Endothelial cell of umbilical vein (primary cell): Measurements from ENCODE around the gene NRG3. TPM values are rescaled to one million over a fixed set of nuclear protein-coding genes. Genes with fewer than 3 reads are reported as not detected.

Source experiments
- BruUV-seq: library from RNA; stranded (reverse); fragments of 400-500 nt; replicated peaks from 2 replicates; lab custom pipeline; 2021; lab: Mats Ljungman, UMichigan
- CTCF ChIA-PET: fragments of 300-600, 350-600 bp; sonication (Branson Sonifier 250); formaldehyde crosslinking; loops from one replicate; lab custom pipeline; 2021; ENCODE audit warnings: antibody characterized with exemption, inconsistent platforms; lab: Charles Lee
- POLR2A ChIA-PET: fragments of 300-600, 350-600 bp; sonication (Branson Sonifier 250); formaldehyde crosslinking; loops from one replicate; lab custom pipeline; 2021; ENCODE audit warnings: antibody characterized with exemption, inconsistent platforms; lab: Charles Lee
- DNase-seq: peaks from one replicate; pipeline ENCODE4 v3.0.0-alpha.2; 2011; ENCODE audit warnings: low read depth, low spot score
- FAIRE-seq: peaks from 2 replicates; lab custom pipeline; 2011; peaks lifted over from hg19 to GRCh38; lab: Jason Lieb, UNC
- H2AFZ ChIP-seq: 2 replicates; pipeline ENCODE4 v1.6.0; 2012; ENCODE audit warnings: low read depth, low read length, control low read depth, inconsistent platforms
- H3K27ac ChIP-seq: 2 replicates; pipeline ENCODE4 v1.5.1; 2011; ENCODE audit warnings: low read depth, mild to moderate bottlenecking, control low read depth, low read length, moderate library complexity; ENCODE audit not compliant: insufficient read depth
- H3K27me3 ChIP-seq, 2 experiments: 2 replicates each; pipeline versions ENCODE4 v1.6.0 to v1.6.1; 2011; ENCODE audit warnings: low read length in 2 of 2, mixed read lengths in 1 of 2; ENCODE audit not compliant: control insufficient read depth in 2 of 2, insufficient read depth in 2 of 2
- H3K36me3 ChIP-seq, 2 experiments: 2 replicates in 1 of 2; 3 replicates in 1 of 2; pipeline ENCODE4 v1.5.1; 2011; ENCODE audit warnings: low read length in 2 of 2, mild to moderate bottlenecking in 1 of 2, moderate library complexity in 1 of 2; ENCODE audit not compliant: control insufficient read depth in 2 of 2, insufficient read depth in 2 of 2; ENCODE audit errors: extremely low read depth in 1 of 2
- H3K4me1 ChIP-seq: 3 replicates; pipeline ENCODE4 v1.5.1; 2011; ENCODE audit warnings: mild to moderate bottlenecking, low read length; ENCODE audit not compliant: control insufficient read depth, insufficient read depth; ENCODE audit errors: extremely low read depth
- H3K4me2 ChIP-seq: 2 replicates; pipeline ENCODE4 v1.6.1; 2011; ENCODE audit warnings: low read length, control low read depth, mixed read lengths; ENCODE audit not compliant: insufficient read depth
- H3K4me3 ChIP-seq, 3 experiments: fragments of 200-600 bp in 1 of 3; sonication (generic), shearing (Covaris generic) in 1 of 3; replicated peaks in 1 of 3; 2 replicates each; pipeline ENCODE4 v1.5.1; 2011 to 2016; ENCODE audit warnings: control low read depth in 3 of 3, low read length in 3 of 3, mild to moderate bottlenecking in 2 of 3, inconsistent platforms in 1 of 3, low read depth in 1 of 3, moderate library complexity in 1 of 3; ENCODE audit not compliant: insufficient read depth in 1 of 3
- H3K79me2 ChIP-seq: 2 replicates; pipeline ENCODE4 v1.6.0; 2012; ENCODE audit warnings: low read length, inconsistent platforms; ENCODE audit not compliant: control insufficient read depth, insufficient read depth
- H3K9ac ChIP-seq: replicated peaks from 2 replicates; pipeline ENCODE3; 2011; ENCODE audit warnings: low read length, control low read depth; ENCODE audit not compliant: insufficient read depth; ENCODE audit errors: extremely low read depth
- H3K9me1 ChIP-seq: replicated peaks from 3 replicates; pipeline ENCODE4 v1.6.0; 2011; ENCODE audit warnings: mild to moderate bottlenecking, low read length; ENCODE audit not compliant: control insufficient read depth, insufficient read depth; ENCODE audit errors: extremely low read depth
- H3K9me3 ChIP-seq: replicated peaks from 2 replicates; pipeline ENCODE4 v1.5.1; 2012; ENCODE audit warnings: low read length, inconsistent platforms; ENCODE audit not compliant: control insufficient read depth, insufficient read depth
- H4K20me1 ChIP-seq: replicated peaks from 2 replicates; pipeline ENCODE3; 2011; ENCODE audit warnings: mild to moderate bottlenecking, low read length; ENCODE audit not compliant: control insufficient read depth, insufficient read depth; ENCODE audit errors: extremely low read depth
- CTCF ChIP-seq, 2 donors: IDR thresholded peaks; 1 replicate in 1 of 2; 2 replicates in 1 of 2; pipeline ENCODE4 v1.5.1; 2011; ENCODE audit warnings: low read length in 2 of 2, mild to moderate bottlenecking in 2 of 2, moderate library complexity in 2 of 2, control low read depth in 1 of 2, inconsistent platforms in 1 of 2, low read depth in 1 of 2; ENCODE audit not compliant: insufficient read depth in 1 of 2; ENCODE audit errors: extremely low read depth in 1 of 2
- EZH2 ChIP-seq: IDR thresholded peaks from 2 replicates; pipeline ENCODE4 v1.6.1; 2012; ENCODE audit warnings: borderline replicate concordance, low read depth, mild to moderate bottlenecking, moderate library complexity, low read length, inconsistent platforms; ENCODE audit not compliant: severe bottlenecking
- FOS ChIP-seq: IDR thresholded peaks from 2 replicates; pipeline ENCODE4 v1.6.1; 2011; ENCODE audit warnings: mild to moderate bottlenecking, low read length, moderate library complexity, borderline replicate concordance; ENCODE audit not compliant: insufficient read depth
- GATA2 ChIP-seq: IDR thresholded peaks from 2 replicates; pipeline ENCODE4 v1.7.0; 2011; ENCODE audit warnings: low read depth, mild to moderate bottlenecking, moderate library complexity, mixed read lengths, low read length; ENCODE audit not compliant: insufficient read length, insufficient read depth
- JUN ChIP-seq: IDR thresholded peaks from 2 replicates; pipeline ENCODE4 v1.6.1; 2011; ENCODE audit warnings: borderline replicate concordance, low read depth; ENCODE audit not compliant: insufficient read length, insufficient read depth
- MYC ChIP-seq: IDR thresholded peaks from one replicate; pipeline ENCODE4 v1.6.1; 2011; ENCODE audit warnings: mild to moderate bottlenecking, low read depth, low read length
- POLR2A ChIP-seq: IDR thresholded peaks from 2 replicates; pipeline ENCODE4 v1.6.1; 2012; ENCODE audit warnings: low read depth, mild to moderate bottlenecking, control low read depth, low read length
- POLR2AphosphoS5 ChIP-seq: IDR thresholded peaks from 2 replicates; pipeline ENCODE4 v1.6.1; 2012; ENCODE audit warnings: low read depth, mild to moderate bottlenecking, control low read depth, low read length, moderate library complexity; ENCODE audit not compliant: insufficient read depth
- dilution Hi-C: fragments of 300-500 bp; cut with MboI; formaldehyde crosslinking; loops from one replicate; pipeline ENCODE4 v1.15.0; 2019; ENCODE audit warnings: low sequenced_read_pairs; ENCODE audit not compliant: extremely low pct_ligation_motif_present
- intact Hi-C: fragments of 100-400 bp; cut with micrococcal nuclease; formaldehyde crosslinking; loops from one replicate; pipeline ENCODE4 v1.10.0; 2022
- polyA plus RNA-seq, 4 experiments: library from polyadenylated mRNA; depleted of rRNA in 3 of 4; stranded (reverse) in 3 of 4; unstranded in 1 of 4; fragments of >200 nt; gene quantifications; 2 replicates each; pipeline versions ENCODE4 v1.2.1 to v1.2.3, GENCODE V29; 2011 to 2012; ENCODE audit warnings: missing spikeins in 1 of 4
- total RNA-seq: library from RNA; stranded (reverse); gene quantifications from 2 replicates; pipeline ENCODE4 v1.2.3, GENCODE V29; 2021
- TF ChIP-seq, protein P1 (sequence below): IDR thresholded peaks from 2 replicates; pipeline ENCODE4 v1.6.1; 2011; ENCODE audit not compliant: insufficient read depth, insufficient read length

The NRG3 gene
- total and polyA plus RNA-seq, 2 donors (not counting 3 experiments of a cell fraction or from before 2014, with no cell fraction given), result 1.9 to 3.9 TPM

- H3K9me3 ChIP-seq, result no peaks in the 10 kb centered on the region
- H4K20me1 ChIP-seq, result no peaks in the 10 kb centered on the region
- no peaks in the 10 kb centered on the region for H3K36me3 ChIP-seq
- no peaks in the 10 kb centered on the region for H3K9me1 ChIP-seq
- ChIA-PET POLR2A (no interaction called here), CTCF (no interaction called here)
- dilution Hi-C loops (no loop called here), intact Hi-C loops (no loop called here)
- H2AFZ ChIP-seq, result no peak overlapping the region
- BruUV-seq, result no TSS peak
- TF ChIP-seq MYC, result no peak
- no peak for TF ChIP-seq JUN
- TF ChIP-seq CTCF (IDR thresholded peaks at IDR 0.05; ENCODE audit: extremely low read depth in 1 of 2, insufficient read depth in 1 of 2, low read depth in 1 of 2, low read length in 2 of 2), result no peak
- no peak for TF ChIP-seq EZH2
- no peak for TF ChIP-seq FOS
- TF ChIP-seq, protein P1, sequence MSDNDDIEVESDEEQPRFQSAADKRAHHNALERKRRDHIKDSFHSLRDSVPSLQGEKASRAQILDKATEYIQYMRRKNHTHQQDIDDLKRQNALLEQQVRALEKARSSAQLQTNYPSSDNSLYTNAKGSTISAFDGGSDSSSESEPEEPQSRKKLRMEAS, result no peak
- TF ChIP-seq POLR2A, result no peak
- TF ChIP-seq POLR2AphosphoS5, result no peak
- TF ChIP-seq GATA2, result no peak
- DNase-seq (no peak), FAIRE-seq (no peak)
- no peaks in the 10 kb centered on the region for H3K79me2 ChIP-seq
- no peaks in the 10 kb centered on the region for H3K27me3 ChIP-seq
- H3K4me3 ChIP-seq, result no peak overlapping the region
- H3K4me2 ChIP-seq, result no peak overlapping the region
- no peak overlapping the region for H3K9ac ChIP-seq
- no peaks in the 10 kb centered on the region for H3K4me1 ChIP-seq
- no peak overlapping the region for H3K27ac ChIP-seq
Measured at GRCh38 chr10:82554381-82554780, 679.4 kb downstream of the NRG3 start.
